Stimulated activated CD4-positive, alpha-beta T cell treated with anti-CD3 and anti-CD28 coated beads, Interleukin-15, amount 100 ng/mL, for 24 hours (primary cell): ENCODE results near the gene F2R.

Source experiments
- DNase-seq: peaks from one replicate; pipeline ENCODE4 v3.0.0-alpha.2; 2020

Gene F2R

GRCh38 chr5:76690704-76691466 is 25.0 kb upstream of the F2R start:
- DNase-seq = no peak

- no peak for DNase-seq
These were observed 24.3 kb upstream of the F2R start for GRCh38 chr5:76691467-76692273.

GRCh38 chr5:76692274-76692540 is 23.7 kb upstream of the F2R start:
- DNase-seq = no peak

GRCh38 chr5:76692651-76693050 is 23.3 kb upstream of the F2R start:
- no peak for DNase-seq

- no peak for DNase-seq
These were observed 22.8 kb upstream of the F2R start for GRCh38 chr5:76693141-76693540.

- DNase-seq = no peak
These were observed 21.6 kb upstream of the F2R start for GRCh38 chr5:76694317-76694716.

- DNase-seq = no peak
These were observed 20.6 kb upstream of the F2R start for GRCh38 chr5:76695346-76695745.

- no peak for DNase-seq
These were observed 19.7 kb upstream of the F2R start for GRCh38 chr5:76696251-76696650.

- DNase-seq = no peak
These were observed 18.3 kb upstream of the F2R start for GRCh38 chr5:76697670-76698069.

- DNase-seq = no peak
These were observed 15.4 kb upstream of the F2R start for GRCh38 chr5:76700571-76700970.

- DNase-seq = no peak
These were observed 14.6 kb upstream of the F2R start for GRCh38 chr5:76701298-76701697.

- no peak for DNase-seq
These were observed 12.2 kb upstream of the F2R start for GRCh38 chr5:76703707-76704106.

- no peak for DNase-seq
These were observed 11.7 kb upstream of the F2R start for GRCh38 chr5:76704131-76704663.

GRCh38 chr5:76705574-76705973 is 10.4 kb upstream of the F2R start:
- DNase-seq = no peak

GRCh38 chr5:76709762-76710161 is 6.2 kb upstream of the F2R start:
- DNase-seq = no peak

- no peak for DNase-seq
These were observed 4.9 kb upstream of the F2R start for GRCh38 chr5:76710991-76711390.

- peak; percentile 22 for DNase-seq
These were observed 1.0 kb upstream of the F2R start for GRCh38 chr5:76714751-76715485.

- DNase-seq = no peak
These were observed 515 bp upstream of the F2R start for GRCh38 chr5:76715486-76715735.

- DNase-seq = peak; percentile 36
These were observed 681 bp downstream of the F2R start for GRCh38 chr5:76716456-76717157.

GRCh38 chr5:76717222-76718083 is 1.5 kb downstream of the F2R start:
- no peak for DNase-seq

GRCh38 chr5:76718381-76718832 is 2.5 kb downstream of the F2R start:
- no peak for DNase-seq

- DNase-seq = no peak
These were observed 3.0 kb downstream of the F2R start for GRCh38 chr5:76718880-76719279.
